ENCODE data around the gene CUL4A.
"Not testable (repeated sequence)": the region's sequence is repeated elsewhere in the genome, so short reads cannot be mapped to it uniquely, and the experiment has no call there.

CUL4A gene

DNA sequence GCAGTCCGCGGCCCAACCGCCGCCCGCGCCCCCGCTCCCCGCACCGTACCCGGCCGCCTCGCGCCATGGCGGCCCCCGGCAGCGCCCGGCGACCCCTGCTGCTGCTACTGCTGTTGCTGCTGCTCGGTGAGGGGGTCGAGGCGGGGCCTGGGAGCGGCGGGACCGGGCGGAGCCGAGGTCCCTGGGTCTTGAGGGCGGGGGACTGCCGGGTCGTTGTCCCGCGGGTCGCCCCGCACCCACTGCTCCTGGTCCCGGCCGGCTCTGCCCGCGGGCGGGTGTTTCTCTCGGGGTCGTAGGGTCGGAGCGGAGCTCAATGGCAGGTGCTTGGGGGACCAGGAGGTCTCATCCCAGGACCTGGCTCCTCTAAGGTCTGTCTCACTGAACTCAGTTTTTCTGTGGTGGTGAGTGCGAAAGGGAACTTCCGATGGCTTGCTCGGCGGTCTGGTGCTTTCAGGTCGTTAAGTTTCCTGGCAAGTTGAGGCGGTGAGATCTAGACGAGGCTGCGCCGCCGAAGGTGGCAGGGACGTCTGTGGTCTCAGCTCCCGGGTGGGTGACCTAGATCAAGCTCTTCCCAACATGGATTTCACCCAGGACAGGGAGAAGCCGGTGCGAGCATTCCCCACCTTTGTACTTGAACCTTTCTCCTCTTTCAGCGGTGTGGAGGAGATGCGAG, 88.1 kb downstream of the CUL4A start:
- no peak for DNase-seq

DNA sequence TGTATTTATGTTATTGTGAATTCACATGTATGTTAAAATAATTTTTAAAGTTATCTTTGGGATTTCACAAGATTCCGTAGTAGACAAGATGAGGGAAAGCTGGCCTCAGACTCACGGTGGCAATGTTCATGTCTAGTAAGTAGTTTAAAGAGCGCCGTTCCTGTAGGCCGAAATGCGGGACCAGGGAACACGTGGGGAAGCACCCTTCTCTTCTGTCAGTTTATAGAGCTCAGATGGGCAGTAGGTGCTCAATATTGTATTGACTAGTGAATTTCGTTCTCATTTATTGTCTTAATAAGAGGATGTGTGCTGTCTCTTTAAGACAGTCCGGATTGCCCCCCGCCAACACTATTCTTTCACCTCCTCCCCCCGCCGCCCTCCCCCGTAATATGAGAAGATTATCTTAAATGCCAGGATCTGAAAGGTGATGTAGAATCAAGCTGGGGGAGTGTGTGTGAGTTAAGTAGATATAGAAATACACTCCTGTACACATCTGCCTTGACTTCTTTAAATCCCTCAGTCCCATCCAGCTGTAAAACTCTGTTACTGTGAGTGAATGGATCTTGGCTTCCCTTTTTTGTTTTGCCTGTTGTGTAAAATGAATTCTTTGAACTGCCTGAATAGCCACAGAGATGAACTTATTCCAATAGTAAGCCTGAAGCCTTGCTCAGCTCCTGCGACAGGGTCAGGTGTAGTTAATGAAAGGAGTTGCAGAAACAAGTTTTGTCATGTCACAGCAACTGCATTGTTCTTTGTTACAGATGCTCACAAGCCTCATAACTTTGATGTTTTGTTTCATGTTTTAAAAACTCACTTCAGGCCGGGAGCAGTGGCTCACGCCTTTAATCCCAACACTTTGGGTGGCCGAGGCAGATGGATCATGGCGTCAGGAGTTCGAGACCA, 88.9 kb downstream of the CUL4A start:
- no peak for DNase-seq

DNA sequence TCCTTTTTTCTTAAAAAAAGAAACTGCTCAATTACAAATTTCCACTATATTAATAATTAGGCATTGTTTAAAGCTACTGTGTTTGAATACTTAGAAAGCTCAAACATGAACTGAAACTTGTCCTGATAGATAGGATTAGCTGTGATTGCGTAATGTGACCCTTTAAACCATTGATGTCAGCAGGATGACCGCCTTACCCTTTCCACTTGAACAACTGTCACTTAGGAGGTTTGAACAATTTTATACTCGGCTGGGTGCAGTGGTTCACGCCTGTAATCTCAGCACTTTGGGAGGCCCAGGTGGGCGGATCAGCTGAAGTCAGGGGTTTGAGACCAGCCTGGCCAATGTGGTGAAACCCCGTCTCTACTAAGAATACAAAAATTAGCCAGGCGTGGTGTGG, 90.5 kb downstream of the CUL4A start:
- DNase-seq = no peak

DNA sequence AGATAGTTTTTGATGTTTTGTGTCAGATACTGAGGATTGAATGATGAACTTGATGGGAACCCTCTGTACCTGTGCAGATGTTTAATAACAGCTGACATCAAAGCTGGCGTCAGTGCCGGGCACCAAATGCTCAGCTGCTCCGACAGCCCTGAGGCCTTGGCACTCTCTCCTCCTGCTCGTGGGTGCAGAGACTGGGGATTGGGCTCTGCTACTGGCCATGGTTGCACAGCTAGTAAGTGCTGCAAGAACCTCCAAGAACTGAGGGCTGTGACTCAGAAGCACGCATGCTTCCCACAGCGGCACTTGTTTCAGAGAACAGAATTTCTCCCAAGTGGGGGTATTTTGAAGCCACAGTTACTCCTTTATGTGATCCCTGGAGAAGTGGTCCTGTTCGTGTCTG, 93.6 kb downstream of the CUL4A start:
- no peak for DNase-seq

DNA sequence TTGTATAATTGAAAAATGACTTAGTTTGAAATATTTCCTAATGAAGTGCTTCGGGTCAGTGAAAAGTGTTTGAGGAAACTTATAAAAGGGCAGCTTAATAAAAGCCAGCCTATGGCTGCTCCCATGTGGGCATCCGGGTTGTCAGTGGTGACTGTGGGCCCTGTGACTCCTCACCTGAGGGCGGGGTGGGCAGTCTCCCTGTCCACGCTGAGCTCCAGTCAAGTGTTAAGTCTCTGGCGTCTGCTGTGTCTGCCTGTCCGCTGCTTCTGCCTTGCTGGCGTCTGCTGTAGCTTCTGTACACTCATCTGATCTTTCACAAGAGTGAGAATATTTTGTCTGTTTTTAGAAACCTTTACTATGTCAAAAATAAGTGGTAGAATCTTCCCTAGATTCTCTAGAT, 94.7 kb downstream of the CUL4A start:
- DNase-seq = no peak

DNA sequence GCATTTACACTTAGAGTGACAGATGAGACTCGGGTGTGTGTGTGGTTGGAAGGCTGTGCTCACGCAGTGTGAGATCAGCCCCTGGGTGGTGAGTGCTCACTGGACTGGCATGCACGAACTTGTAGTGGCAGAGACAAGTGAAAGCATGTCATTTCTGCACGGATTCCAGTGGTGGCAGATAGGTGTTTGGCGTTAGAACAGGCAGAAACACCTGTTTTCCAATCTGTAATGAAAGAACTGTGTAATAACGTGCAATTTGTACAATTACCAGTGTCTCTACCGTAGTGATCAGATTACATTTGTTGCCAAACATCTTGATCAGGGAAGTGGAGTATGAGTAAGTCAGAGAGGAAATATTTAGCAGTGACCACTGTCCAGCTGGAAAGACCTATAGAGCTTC, 95.8 kb downstream of the CUL4A start:
- DNase-seq = no peak

DNA sequence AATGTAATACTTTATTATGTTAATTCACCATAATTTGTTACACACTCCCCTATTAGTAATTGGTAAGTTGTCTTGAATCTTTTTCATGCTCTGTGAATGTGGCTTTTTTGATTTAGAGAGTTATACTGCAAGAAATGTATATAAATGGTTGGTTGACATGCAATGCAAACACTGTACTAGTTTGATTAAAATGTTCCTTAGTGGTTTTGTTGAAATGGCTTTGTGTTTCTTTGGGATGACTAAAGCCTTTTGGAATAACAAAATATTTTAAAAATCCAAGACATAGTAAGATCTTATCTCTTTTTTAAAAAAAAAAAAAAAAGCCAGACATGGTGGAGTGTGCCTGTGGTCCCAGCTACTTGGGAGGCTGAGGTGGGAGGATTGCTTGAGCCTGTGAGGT, 98.1 kb downstream of the CUL4A start:
- no peak for DNase-seq

DNA sequence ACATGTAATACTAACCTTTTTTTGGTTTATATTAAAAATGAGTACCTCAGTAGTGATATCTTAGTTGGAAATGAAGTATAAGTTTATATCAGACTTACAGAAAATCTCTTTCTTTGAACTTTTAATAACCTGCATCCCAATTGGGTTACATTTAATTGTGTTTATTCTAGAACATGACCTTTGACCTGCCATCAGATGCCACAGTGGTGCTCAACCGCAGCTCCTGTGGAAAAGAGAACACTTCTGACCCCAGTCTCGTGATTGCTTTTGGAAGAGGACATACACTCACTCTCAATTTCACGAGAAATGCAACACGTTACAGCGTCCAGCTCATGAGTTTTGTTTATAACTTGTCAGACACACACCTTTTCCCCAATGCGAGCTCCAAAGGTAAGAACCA, 100.1 kb downstream of the CUL4A start:
- no peak for DNase-seq

DNA sequence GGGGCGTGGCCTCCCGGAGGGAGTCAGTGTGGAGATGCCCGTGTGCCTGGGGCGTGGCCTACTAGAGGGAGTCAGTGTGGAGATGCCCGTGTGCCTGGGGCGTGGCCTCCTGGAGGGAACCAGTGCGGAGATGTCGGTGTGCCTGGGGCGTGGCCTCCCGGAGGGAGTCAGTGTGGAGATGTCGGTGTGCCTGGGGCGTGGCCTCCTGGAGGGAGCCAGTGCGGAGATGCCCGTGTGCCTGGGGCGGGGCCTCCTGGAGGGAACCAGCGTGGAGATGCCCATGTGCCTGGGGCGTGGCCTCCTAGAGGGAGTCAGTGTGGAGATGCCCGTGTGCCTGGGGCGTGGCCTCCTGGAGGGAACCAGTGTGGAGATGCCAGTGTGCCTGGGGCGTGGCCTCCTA, 104.7 kb downstream of the CUL4A start:
- not testable (repeated sequence) for DNase-seq

DNA sequence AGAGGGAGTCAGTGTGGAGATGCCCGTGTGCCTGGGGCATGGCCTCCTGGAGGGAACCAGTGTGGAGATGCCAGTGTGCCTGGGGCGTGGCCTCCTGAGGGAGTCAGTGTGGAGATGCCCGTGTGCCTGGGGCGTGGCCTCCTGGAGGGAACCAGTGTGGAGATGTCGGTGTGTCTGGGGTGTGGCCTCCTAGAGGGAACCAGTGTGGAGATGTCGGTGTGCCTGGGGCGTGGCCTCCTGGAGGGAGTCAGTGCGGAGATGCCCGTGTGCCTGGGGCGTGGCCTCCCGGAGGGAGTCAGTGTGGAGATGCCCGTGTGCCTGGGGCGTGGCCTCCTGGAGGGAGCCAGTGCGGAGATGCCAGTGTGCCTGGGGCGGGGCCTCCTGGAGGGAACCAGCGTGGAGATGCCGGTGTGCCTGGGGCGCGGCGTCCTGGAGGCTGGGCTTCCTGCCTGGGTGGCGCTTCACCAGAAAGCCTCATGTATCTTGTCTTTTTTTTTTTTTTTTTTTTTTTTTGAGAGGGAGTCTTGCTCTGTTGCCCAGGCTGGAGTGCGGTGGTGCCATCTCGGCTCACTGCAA, 105.6 kb downstream of the CUL4A start:
- not testable (repeated sequence) for DNase-seq

DNA sequence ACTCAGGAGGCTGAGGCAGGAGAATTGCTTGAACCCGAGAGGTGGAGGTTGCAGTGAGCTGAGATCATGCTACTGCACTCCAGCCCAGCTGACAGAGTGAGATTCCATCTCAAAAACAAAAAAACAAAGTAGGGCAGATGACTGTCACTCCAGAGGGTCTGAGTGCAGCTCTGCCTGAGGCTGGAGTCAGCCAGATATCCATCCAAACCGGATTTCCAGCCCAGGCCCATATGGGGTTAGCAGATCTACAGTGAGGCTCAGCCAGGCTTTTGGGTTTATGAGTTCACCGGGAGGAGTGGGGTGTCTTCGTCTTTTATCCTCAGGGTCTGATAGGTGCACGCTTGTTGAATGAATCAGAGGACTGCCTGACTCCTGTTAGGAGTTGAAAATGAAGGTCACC, 106.6 kb downstream of the CUL4A start:
- DNase-seq = no peak

Data from NCI-H1048 (cell line).